GM21526 (cell line): Measurements from ENCODE around the gene HAUS3.

Experiments
- ATAC-seq: cut with Tn5 transposase; IDR thresholded peaks from one replicate; pipeline ENCODE4 v1.9.1; 2021; ENCODE audit warnings: moderate library complexity; ENCODE audit not compliant: unreplicated experiment, low FRiP score

The HAUS3 gene

GRCh38 chr4:2253160-2254084, 11.5 kb upstream of the HAUS3 start:
- ATAC-seq, result no peak

GRCh38 chr4:2252530-2253091, 10.7 kb upstream of the HAUS3 start:
- no peak for ATAC-seq

- no peak for ATAC-seq
Measured at GRCh38 chr4:2251795-2252529, 10.0 kb upstream of the HAUS3 start.

GRCh38 chr4:2251073-2251794, 9.3 kb upstream of the HAUS3 start:
- ATAC-seq, result no peak

GRCh38 chr4:2250357-2251072, 8.6 kb upstream of the HAUS3 start:
- ATAC-seq, result no peak

- ATAC-seq, result no peak
Measured at GRCh38 chr4:2249526-2250356, 7.8 kb upstream of the HAUS3 start.

- no peak for ATAC-seq
Measured at GRCh38 chr4:2248821-2249261, 6.9 kb upstream of the HAUS3 start.

GRCh38 chr4:2248044-2248780, 6.3 kb upstream of the HAUS3 start:
- no peak for ATAC-seq

GRCh38 chr4:2247128-2248043, 5.5 kb upstream of the HAUS3 start:
- ATAC-seq, result no peak

GRCh38 chr4:2246384-2247127, 4.6 kb upstream of the HAUS3 start:
- ATAC-seq, result no peak

GRCh38 chr4:2245787-2246275, 3.9 kb upstream of the HAUS3 start:
- ATAC-seq, result no peak

- ATAC-seq, result no peak
Measured at GRCh38 chr4:2245057-2245786, 3.3 kb upstream of the HAUS3 start.

GRCh38 chr4:2243681-2244380, 1.9 kb upstream of the HAUS3 start:
- ATAC-seq, result no peak

- ATAC-seq, result no peak
Measured at GRCh38 chr4:2241003-2241402, 918 bp downstream of the HAUS3 start.

- no peak for ATAC-seq
Measured at GRCh38 chr4:2236944-2237666, 4.8 kb downstream of the HAUS3 start.
